Astrocyte of the spinal cord (primary cell): ENCODE data around the gene PSME1.

ENCODE experiments used
- DNase-seq: peaks from one replicate; pipeline ENCODE4 v3.0.0; 2011; ENCODE audit warnings: low read depth, low spot score
- H3K4me3 ChIP-seq: 2 replicates; pipeline ENCODE4 v1.5.1; 2011; ENCODE audit warnings: low read depth, mild to moderate bottlenecking, low read length, moderate library complexity
- CTCF ChIP-seq: IDR thresholded peaks from 2 replicates; pipeline ENCODE4 v1.5.1; 2012; ENCODE audit warnings: low read depth, mild to moderate bottlenecking, low read length, inconsistent platforms
- in situ Hi-C: cut with HindIII; loops from 2 replicates; pipeline ENCODE4 v1.10.0; 2017; ENCODE audit warnings: low sequenced_read_pairs

The PSME1 gene

GRCh38 chr14:24135834-24136683 lies at the start of gene PSME1:
TSS of gene PSME1 (plus strand) at chr14:24136194. CDS start at chr14:24136263, 69 bp downstream.
- no peak for TF ChIP-seq CTCF
- peak; percentile 90 for DNase-seq
- H3K4me3 ChIP-seq: peak within 1 kb of the TSS; percentile 62
- in situ Hi-C loops: no loop called here

- no peak for TF ChIP-seq CTCF
- no peak overlapping the region for H3K4me3 ChIP-seq
- in situ Hi-C loops: no loop called here
- no peak for DNase-seq
These were observed 49.0 kb upstream of the PSME1 start for GRCh38 chr14:24087004-24087403.

GRCh38 chr14:24088095-24088494 lies 47.9 kb upstream of the PSME1 start:
- no peak for DNase-seq
- in situ Hi-C loops: no loop called here
- no peak for TF ChIP-seq CTCF
- H3K4me3 ChIP-seq: no peak overlapping the region

- TF ChIP-seq CTCF: no peak
- in situ Hi-C loops: no loop called here
- DNase-seq: no peak
These were observed 46.1 kb upstream of the PSME1 start for GRCh38 chr14:24089890-24090289.

GRCh38 chr14:24092110-24092504 lies 43.9 kb upstream of the PSME1 start:
- no peak for DNase-seq
- in situ Hi-C loops: no loop called here
- no peak overlapping the region for H3K4me3 ChIP-seq
- no peak for TF ChIP-seq CTCF

More at GRCh38 chr14:24089890-24090289, 46.1 kb upstream of the PSME1 start:
- no peak overlapping the region for H3K4me3 ChIP-seq

GRCh38 chr14:24092505-24093206 lies 43.3 kb upstream of the PSME1 start:
- no peak for DNase-seq
- in situ Hi-C loops: no loop called here
- TF ChIP-seq CTCF: no peak
- H3K4me3 ChIP-seq: no peak overlapping the region
